NCI-H2029 (cell line): ENCODE data around the gene EEIG1.

ENCODE experiments used
- DNase-seq: peaks from one replicate; lab custom pipeline; 2025; lab: John Stamatoyannopoulos, UW

EEIG1 gene

GRCh38 chr9:128001151-128001778 is 20.5 kb upstream of the EEIG1 start:
- no peak for DNase-seq

GRCh38 chr9:127999461-127999860 is 18.7 kb upstream of the EEIG1 start:
- DNase-seq, result no peak

GRCh38 chr9:127993721-127994120 is 12.9 kb upstream of the EEIG1 start:
- no peak for DNase-seq

DNA sequence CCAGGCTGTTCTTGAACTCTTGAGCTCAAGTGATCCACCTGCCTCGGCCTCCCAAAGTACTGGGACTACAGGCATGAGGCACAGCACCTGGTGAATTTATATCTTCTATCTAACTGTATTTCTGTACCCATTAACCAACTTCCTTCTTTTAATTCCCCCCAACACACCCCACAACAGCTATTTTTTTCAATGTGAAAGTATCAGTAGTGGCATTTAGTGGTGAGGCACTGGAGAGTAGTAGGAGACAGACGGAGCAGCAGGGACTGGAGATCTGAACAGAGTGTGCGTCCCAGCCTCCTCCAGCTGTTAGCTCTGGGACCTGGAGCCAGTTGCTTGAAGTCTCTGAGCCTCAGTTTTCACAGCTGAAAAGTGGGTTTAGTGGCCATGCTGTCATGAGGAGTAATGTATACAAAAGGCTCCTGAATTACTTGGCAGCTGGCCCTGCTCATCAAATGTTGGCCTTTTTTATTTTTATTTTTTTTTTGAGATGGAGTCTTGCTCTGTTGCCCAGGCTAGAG is 11.0 kb upstream of the EEIG1 start:
- DNase-seq, result no peak

DNA sequence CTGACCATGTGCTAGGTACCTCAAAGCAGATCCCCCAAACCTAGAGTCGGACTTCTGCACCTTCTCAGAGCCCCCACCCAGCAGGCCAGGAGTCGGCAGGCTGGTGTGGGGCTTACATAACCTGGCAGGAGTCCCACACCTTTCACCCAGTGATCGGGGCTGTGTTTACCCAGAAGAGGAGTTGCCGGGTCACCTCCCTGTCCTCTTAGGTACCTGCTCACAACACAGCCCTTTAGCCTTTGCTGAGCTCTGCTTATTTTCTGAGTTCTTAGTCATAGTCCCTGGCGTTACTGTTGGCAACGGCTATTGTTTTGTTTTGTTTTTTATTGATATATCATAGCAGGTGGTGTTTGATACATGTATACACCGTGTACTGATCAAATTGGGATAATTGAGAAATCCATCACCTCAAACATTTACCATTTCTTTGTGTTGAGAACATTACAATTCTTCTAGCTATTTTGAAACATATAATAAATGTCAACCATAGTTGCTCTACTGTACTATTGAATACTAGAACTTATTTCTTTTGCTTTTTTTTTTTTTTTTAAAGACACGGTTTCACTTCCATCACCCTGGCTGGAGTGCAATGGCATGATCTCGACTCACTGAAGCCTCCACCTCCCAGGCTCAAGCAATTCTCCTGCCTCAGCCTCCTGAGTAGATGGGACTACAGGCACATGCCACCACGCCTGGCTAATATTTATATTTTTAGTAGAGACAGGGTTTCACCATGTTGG is 10.4 kb upstream of the EEIG1 start:
- DNase-seq, result peak; percentile 89

DNA sequence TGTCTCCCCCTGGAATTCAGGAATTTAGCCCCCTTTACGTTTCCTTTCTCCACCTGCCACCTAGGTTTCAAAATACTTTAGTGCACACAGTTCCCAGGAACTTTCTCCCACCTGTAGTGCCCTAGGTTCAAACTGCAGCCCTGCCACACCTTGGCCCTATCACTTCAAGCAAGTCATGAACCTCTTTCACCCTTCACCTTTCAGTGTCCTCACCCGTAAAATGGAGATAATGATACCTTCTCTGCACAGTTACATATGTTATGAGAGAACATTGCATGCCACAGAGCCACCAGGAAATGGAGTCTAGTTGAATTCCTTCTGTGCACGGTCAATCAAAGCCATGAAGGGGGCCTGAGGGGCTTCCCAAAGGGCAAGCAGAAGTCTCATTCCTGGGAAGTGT is 9.8 kb upstream of the EEIG1 start:
- DNase-seq, result no peak

GRCh38 chr9:127989094-127989493 is 8.3 kb upstream of the EEIG1 start:
- no peak for DNase-seq

DNA sequence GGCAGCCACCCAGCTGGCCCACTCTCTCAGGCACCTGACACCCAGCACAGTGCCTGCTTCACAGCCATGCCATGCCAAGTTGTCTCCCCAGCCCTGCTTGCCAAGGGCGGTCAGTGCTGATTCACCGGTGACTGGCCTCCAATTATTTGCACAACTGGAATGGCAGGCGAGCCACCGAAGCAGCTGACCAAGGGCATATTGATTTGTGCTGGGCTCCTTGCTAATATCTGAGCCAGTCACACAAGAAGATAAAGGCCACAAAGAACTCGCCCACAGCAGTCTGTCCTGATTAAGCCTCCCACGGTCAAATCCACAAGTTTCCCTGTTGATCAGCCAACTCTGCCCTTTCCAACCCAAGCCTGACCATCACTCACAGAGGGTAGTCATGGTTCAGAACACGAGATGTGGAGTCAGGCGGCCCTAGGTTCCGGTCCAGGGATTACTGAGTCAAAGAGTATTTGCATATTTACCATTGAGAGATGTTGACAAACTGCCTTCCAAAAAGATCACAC is 6.4 kb upstream of the EEIG1 start:
- DNase-seq, result peak; percentile 19

- no peak for DNase-seq
Measured at GRCh38 chr9:127985011-127985410, 4.2 kb upstream of the EEIG1 start.

DNA sequence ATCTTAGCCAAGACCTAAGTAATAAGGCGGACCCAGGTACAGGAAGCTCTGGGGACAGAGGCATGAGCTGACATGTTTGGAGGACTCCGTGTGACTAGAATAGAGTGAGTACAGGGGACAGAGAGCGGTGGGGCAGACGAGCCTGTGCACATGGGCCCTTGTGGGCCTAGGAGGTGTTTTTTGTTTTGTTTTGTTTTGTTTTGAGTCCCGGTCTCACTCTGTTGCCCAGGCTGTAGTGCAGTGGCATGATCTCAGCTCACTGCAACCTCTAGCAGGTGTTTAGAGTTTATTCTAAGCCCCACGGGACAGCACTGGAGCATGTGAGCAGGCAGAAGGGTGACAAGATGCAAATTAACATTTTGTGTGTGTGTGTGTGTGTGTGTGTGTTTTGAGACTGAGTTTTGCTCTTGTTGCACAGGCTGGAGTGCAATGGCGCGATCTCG is 3.1 kb upstream of the EEIG1 start:
- DNase-seq, result no peak

GRCh38 chr9:127982912-127983311 is 2.1 kb upstream of the EEIG1 start:
- no peak for DNase-seq

GRCh38 chr9:127981559-127982121 is 851 bp upstream of the EEIG1 start:
- DNase-seq, result no peak

DNA sequence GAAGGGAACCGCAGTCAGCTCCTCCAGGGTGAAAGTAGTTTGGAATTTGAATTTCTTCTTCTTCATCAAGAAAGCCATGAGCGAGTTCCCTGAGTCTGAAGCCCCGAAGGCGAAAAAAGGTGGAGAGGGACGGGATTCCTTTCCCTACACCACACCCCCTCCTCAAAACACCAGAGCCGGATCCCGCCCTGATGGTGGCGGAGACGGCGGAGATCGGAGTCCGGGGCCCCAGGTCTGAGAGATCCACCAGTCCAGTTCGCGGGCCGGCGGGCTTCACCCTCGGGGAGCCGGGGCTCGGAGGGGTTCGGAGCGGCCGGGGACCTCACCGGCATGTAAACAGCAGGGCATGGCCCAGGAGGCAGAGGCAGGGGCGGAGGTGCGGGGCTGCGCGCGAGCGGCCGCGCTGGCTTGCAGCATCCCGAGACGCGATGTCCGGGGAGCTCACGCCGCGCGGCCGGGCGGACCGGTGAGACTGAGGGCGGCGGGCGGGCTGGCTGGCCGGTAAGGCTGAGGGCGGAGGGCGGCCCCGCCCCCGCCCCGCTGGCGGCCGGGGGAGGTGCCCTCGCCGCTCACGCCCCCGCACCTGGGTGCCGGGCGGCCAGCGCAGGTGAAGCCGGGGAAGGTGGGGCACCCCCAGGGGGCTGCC is 606 bp downstream of the EEIG1 start:
- peak; percentile 53 for DNase-seq

GRCh38 chr9:127979333-127980059 is 1.3 kb downstream of the EEIG1 start:
- DNase-seq, result peak; percentile 53

- DNase-seq, result no peak
Measured at GRCh38 chr9:127979015-127979332, 1.8 kb downstream of the EEIG1 start.

DNA sequence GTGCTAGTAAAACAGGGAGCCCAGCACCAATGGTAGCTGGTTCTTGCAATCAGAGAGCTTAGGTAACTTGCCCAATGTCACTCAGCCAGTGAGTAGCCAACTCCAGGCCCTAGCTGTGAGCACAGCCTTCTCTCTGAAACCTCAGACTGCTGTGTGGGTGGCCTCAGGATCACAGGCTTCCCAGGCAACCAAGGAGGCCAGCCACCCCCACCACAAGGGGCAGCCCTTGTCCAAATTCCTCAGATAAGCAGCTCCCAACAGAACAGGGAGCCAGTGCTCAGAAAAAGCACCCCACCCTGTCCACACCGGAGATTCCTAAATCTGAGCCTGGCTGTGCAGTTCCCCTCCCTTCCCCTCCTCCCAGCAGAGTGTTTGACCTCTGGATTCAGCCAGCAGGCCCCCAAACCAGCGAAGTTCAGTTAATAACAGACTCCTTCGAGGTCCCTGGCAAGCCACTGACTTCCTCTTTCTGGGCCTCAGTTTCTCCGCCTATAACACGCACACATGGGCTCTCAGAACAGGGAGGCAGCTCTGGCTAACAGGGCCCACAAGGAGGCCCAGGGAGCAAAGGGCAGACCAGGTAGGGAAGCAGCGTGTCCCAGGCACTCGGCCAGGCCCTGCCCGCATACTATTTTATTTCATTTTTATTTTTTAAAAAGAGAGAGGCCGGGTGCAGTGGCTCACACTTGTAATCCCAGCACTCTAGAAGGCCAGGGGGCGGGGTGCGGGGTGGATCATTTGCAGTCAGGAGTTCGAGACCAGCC is 2.7 kb downstream of the EEIG1 start:
- DNase-seq, result peak; percentile 30

DNA sequence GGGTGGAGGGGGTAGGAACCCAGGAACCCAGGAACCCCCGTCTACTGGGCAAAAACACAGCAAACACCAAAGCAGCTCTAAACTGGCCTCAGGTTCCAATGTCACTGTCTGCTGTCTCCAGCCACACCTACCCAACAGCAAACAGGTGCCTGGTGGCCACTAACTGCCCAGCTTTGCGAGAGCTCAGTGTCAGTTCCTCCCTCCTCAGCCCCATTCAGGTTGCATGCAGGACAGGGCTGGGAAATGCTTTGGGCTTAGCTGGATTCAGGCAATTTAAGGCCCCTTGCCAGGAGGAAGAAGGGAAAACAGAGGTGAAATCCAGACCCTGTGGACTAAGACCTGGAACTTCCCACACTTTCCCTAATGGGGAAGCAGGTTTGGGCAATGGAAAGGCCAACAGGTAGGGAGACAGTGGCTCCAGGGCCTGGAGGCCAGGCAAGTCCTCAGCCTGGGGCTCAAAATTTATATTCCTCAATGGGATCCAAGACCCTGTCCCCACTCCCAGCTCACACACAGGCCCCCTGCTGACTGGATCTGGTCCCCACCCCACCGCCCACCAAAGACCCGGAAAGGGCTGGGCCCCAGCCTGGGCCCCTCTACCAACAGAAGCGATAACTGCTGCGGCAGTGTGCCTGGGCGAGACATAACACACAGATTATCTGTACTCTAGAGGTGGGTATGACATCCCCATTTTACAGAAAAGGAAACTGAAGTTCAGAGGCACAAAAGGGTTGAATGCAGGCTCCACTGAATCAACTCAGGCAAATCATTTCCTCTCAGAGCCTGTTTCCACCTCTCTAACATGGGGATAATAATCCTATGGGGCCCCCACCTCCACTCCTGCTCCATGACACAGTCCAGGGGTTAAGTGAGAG is 3.5 kb downstream of the EEIG1 start:
- DNase-seq, result peak; percentile 65

DNA sequence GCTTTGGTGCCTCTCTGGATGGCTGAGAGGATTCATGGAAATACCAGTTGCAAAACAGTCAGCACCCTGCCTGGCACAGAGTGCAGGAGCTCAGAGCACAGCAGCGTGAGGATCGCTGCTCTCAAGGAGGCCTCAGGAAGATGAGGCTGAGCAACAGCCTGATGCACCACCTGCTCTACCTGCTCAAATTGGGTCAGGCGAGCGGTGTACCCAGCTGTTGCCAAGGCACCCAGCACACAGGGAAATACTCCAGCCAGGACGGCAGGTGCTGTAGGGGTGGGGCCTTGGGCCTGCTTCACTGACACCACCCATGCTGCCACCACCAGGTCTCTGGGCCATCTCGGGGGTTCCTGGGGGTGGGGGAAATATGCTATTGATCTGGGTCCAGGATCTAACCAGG is 4.3 kb downstream of the EEIG1 start:
- DNase-seq, result peak; percentile 96

GRCh38 chr9:127975376-127976315 is 5.1 kb downstream of the EEIG1 start:
- DNase-seq, result no peak
